Naive B cell (primary cell): Measurements from ENCODE around the gene PACSIN2. TPM values are rescaled to one million over a fixed set of nuclear protein-coding genes. Genes with fewer than 3 reads are reported as not detected.

Source experiments
- ATAC-seq, 2 donors: fragments of 150-1000 bp; cut with Tn5 transposase; 2 replicates each; pipeline ENCODE4 v1.10.0; 2021; ENCODE audit warnings: low read depth in 2 of 2, mild to moderate bottlenecking in 2 of 2, moderate library complexity in 2 of 2
- DNase-seq: peaks from one replicate; pipeline ENCODE4 v3.0.0; 2022
- H3K27ac Mint-ChIP-seq, 6 donors: one replicate each; pipeline ENCODE4 v1.8.0; 2020 to 2022; ENCODE audit warnings: mild to moderate bottlenecking in 6 of 6, mixed read lengths in 6 of 6, moderate library complexity in 5 of 6, inconsistent platforms in 2 of 6
- H3K27me3 Mint-ChIP-seq, 3 donors: one replicate each; pipeline ENCODE4 v1.8.0; 2021 to 2022; ENCODE audit warnings: mixed read lengths in 3 of 3, mild to moderate bottlenecking in 1 of 3
- H3K36me3 Mint-ChIP-seq, 2 donors: one replicate each; pipeline ENCODE4 v1.8.0; 2020 to 2022; ENCODE audit warnings: mixed read lengths in 2 of 2, inconsistent platforms in 1 of 2, mild to moderate bottlenecking in 1 of 2
- H3K4me1 Mint-ChIP-seq, 3 donors: one replicate each; pipeline ENCODE4 v1.8.0; 2020 to 2022; ENCODE audit warnings: mixed read lengths in 3 of 3, inconsistent platforms in 1 of 3, mild to moderate bottlenecking in 1 of 3, moderate library complexity in 1 of 3
- H3K4me3 Mint-ChIP-seq, 8 donors: one replicate each; pipeline ENCODE4 v1.8.0; 2020 to 2022; ENCODE audit warnings: mild to moderate bottlenecking in 8 of 8, mixed read lengths in 8 of 8, moderate library complexity in 8 of 8, inconsistent platforms in 2 of 8
- H3K9me3 Mint-ChIP-seq, 7 donors: one replicate each; pipeline ENCODE4 v1.8.0; 2020 to 2022; ENCODE audit warnings: mixed read lengths in 7 of 7, mild to moderate bottlenecking in 5 of 7, inconsistent platforms in 2 of 7, moderate library complexity in 1 of 7
- polyA plus RNA-seq, 6 donors: library from polyadenylated mRNA; unstranded; fragments of 300-500 nt; fragmentation: Illumina TruSeq; gene quantifications; one replicate each; pipeline ENCODE4 v1.2.3, GENCODE V29; 2021; ENCODE audit warnings: low read depth in 6 of 6

Gene PACSIN2
- polyA plus RNA-seq, 6 donors from 2014 or later: 30.9 to 43.4 (median 37.3) TPM

DNA sequence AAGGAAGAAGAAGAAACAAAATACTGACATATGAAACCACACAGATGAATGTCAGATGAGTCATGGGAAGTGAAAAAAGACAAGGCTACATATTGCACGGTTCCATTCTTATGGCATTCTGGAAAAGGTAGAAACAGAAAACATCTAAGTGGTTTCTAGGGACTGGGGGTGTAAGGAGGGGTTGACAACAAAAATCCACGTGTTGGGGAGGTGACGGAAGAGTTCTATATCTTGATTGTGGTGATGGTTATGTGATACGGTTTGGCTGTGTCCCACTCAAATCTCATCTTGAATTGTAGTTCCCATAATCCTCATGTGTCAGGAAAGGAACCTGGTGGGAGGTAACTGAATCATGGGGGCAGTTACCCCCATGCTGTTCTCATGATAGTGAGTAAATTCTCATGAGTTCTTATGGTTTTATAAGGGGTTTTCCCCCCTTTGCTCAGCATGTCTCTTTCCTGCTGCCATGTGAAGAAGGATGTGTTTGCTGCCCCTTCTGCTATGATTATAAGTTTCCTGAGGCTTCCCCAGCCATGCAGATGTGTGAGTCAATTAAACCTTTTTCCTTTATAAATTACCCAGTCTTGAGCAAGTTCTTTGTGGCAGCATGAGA, 151.5 kb downstream of the PACSIN2 start:
- peaks cover 23 to 67% (median 42%) of the 10 kb centered on the region in 3 donors for H3K4me1 Mint-ChIP-seq

DNA sequence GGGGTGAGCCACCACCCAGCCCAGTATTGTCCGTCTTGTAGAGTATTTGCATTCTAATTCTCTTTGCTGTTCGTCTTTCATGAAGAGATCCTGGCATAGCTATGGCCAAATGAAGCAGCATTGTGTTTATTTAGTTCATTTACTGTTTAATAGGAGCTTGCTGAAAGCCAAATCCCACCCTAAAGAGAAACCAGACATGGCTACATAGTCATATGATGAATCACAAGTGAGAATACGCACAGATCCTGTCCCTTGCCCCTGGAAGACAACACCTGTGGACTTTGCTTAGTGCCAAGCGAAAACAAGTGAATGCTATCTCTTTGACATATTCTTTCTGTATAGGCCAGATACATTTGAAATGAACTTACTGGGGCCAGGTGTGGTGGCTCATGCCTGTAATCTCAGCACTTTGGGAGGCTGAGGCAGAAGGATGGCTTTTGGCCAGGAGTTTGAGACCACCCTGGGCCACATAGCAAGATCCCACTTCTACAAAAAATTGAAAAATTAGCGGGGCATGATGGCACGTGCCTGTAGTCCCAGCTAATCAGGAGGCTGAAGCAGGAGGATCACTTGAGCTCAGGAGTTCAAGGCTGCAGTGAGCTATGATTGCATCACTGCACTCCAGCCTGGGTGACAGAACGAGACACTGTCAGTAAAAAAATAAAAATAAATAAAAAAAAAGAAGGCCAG, 152.8 kb downstream of the PACSIN2 start:
- no peak for DNase-seq
- Mint-ChIP-seq H3K4me3 (peak overlapping the region in 3 of 8 donors; percentile 20 to 63 (median 51)), H3K4me1 (peaks cover 18 to 69% (median 35%) of the 10 kb centered on the region in 3 donors), H3K9me3 (peaks cover 3 to 14% (median 7%) of the 10 kb centered on the region in 7 donors), H3K27me3 (no peaks in the 10 kb centered on the region), H3K36me3 (peaks cover 5 to 14% of the 10 kb centered on the region in 2 donors), H3K27ac (peak overlapping the region in 1 of 6 donors; percentile 42)
- ATAC-seq: no peak

More for the DNA sequence above, 151.5 kb downstream of the PACSIN2 start:
- peaks cover 5 to 14% of the 10 kb centered on the region in 2 donors for H3K36me3 Mint-ChIP-seq
- H3K27me3 Mint-ChIP-seq: no peaks in the 10 kb centered on the region
- H3K4me3 Mint-ChIP-seq: peak overlapping the region in 7 of 8 donors; percentile 1 to 69 (median 45)
- peak overlapping the region; percentile 39 to 97 (median 80) for H3K27ac Mint-ChIP-seq
- H3K9me3 Mint-ChIP-seq: peaks cover 3 to 14% (median 7%) of the 10 kb centered on the region in 7 donors
- DNase-seq: peak; percentile 47
- peak; percentile 59 to 67 for ATAC-seq

DNA sequence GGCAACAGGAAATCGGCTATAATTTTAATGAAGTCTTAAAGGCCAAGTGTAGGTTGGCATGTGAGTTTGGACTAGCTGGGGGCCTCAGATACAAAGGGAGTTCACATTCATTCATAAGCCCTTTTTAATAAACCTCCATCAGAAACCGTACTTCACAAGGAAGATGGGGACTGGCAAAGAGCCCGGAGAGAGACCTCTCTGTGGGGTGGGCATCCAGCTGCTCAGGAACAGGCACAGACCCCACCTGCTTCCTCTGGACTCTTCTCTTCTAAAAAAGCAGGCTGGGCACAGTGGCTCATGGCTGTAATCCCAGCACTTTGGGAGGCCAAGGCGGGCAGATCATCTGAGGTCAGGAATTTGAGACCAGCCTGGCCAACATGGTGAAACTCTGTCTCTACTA, 154.0 kb downstream of the PACSIN2 start:
- peak overlapping the region in 4 of 6 donors; percentile 3 to 94 (median 32) for H3K27ac Mint-ChIP-seq
- H3K4me1 Mint-ChIP-seq: peaks cover 21 to 73% (median 35%) of the 10 kb centered on the region in 3 donors
- ATAC-seq (no peak), DNase-seq (no peak)
- no peaks in the 10 kb centered on the region for H3K27me3 Mint-ChIP-seq
- H3K36me3 Mint-ChIP-seq: peaks cover 5 to 14% of the 10 kb centered on the region in 2 donors
- peaks cover 3 to 14% (median 7%) of the 10 kb centered on the region in 7 donors for H3K9me3 Mint-ChIP-seq
- peak overlapping the region in 4 of 8 donors; percentile 37 to 75 (median 60) for H3K4me3 Mint-ChIP-seq

DNA sequence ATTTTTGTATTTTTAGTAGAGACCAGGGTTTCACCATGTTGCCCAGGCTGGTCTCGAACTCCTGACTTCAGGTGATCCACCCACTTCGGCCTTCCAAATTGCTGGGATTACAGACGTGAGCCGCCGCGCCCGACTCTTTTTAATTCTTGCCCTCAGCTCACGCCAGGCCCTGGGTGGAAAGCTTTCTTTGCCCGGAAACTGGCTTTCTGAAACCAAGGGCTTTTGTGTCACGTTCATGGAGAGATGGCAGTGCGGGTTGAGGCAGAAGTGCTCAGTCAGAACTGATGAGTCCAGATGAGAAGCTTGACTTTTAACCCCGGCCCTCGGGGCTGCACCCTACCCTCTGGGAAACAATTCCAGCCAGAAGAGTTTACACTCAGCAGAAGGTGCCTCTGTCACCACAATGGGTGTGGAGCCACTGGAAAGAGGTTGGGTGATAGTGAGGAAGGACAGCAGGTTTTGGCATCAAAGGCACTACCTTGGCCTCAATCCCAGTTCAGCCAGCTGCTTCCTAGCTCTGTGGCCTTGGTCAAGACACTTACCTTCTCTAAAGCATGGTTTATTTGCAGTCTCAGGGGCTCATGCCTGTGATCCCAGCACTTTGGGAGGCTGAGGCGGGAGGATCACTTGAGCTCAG, 157.0 kb downstream of the PACSIN2 start:
- Mint-ChIP-seq H3K36me3 (peaks cover 0 to under 1% of the 10 kb centered on the region in 2 donors), H3K4me1 (peaks cover 10 to 53% (median 22%) of the 10 kb centered on the region in 3 donors), H3K4me3 (peak overlapping the region; percentile 71 to 92 (median 84)), H3K9me3 (no peaks in the 10 kb centered on the region), H3K27ac (peak overlapping the region in 3 of 6 donors; percentile 41 to 89 (median 59)), H3K27me3 (no peaks in the 10 kb centered on the region)
- DNase-seq (no peak), ATAC-seq (no peak)

DNA sequence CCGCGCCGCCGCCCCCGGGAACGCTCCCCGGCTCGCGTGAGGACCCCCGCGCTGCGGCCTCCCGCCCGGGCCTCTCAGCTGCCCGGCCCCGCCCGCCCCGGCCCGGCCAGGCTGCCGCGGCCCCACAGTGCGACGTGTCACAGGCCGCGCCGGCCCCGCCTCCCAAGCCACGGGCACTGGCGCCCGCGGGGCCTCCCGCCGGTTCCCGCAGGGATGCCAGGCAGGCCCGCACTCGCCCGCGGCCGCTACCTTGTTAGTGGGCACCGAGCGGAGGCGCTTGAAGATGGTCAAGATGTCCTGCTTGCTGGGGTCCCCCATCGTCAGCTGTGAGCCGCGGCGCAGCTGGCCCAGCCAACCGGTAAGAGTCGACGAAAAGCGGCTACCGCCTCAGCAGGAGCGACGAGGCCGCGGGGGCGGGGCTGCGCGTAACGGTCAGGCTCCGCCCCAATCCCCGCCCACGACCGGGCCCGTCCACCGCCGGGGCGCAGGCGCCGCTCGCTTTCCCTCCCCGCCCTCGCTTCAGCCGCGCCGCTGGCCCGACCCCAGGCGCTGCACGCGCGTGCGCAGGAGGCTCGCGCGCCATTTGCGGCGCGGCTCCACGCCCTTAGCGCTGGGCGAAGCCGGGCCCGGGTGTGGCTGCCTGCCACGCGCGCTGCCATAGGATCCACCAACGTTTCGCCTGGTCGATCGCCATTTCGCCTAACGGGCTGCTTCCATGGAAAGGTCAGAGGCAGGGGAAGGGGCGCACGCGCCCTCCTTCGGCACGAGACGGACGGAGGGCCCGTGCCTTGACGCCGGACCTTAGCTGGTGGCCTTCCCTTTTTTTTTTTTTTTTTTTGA, 157.9 kb downstream of the PACSIN2 start, which contains the start of gene ARFGAP3:
Gene ARFGAP3, minus strand, starts transcription at position 409 of the 840 bp plus-strand sequence. Its CDS starts 91 bp downstream, at position 318.
- DNase-seq: peak; percentile 98
- H3K36me3 Mint-ChIP-seq: no peaks in the 10 kb centered on the region
- H3K27me3 Mint-ChIP-seq: no peaks in the 10 kb centered on the region
- peak within 1 kb of the TSS; percentile 86 to 96 (median 91) for H3K4me3 Mint-ChIP-seq
- peak within 1 kb of the TSS; percentile 81 to 96 (median 94) for H3K27ac Mint-ChIP-seq
- ATAC-seq: peak; percentile 82 to 86
- H3K9me3 Mint-ChIP-seq: no peaks in the 10 kb centered on the region
- peaks cover 10 to 52% (median 19%) of the 10 kb centered on the region in 3 donors for H3K4me1 Mint-ChIP-seq

DNA sequence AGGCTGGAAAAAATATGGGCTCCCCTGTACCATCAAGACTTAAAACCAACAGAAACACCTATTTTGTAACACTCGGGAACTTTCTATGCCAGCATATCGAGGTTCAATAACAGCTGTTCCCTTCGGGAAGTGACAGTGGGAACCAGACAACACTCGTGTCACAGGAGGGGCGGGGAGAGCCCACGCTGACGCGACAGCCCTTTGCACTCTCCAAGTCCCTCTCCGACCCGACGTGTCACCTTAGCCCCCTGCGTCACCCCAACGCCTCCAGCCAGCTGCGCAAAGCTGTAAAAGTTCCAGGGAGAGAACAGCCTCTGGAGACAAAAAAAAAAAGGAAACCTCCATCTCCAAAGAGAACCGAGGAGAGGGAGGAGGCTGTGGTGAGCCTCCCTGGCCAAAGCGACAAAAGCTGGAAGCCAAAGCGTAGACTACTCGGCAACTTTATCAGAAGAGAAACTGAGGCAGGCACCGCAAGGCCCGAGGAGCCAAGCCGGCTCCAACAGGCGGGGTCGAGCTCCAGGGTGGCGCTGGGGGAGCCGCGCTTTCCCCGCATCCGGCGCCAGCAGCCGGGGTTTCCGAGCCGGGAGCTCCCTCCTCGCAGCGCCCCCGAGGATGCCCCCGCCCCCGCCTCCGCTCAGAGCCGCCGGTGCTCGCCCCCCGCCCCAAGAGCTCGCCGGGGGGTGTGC, 158.6 kb downstream of the PACSIN2 start:
- Mint-ChIP-seq H3K4me3 (peak overlapping the region; percentile 86 to 96 (median 91)), H3K4me1 (peaks cover 10 to 48% (median 15%) of the 10 kb centered on the region in 3 donors), H3K36me3 (no peaks in the 10 kb centered on the region), H3K27ac (peak overlapping the region; percentile 81 to 96 (median 94)), H3K27me3 (no peaks in the 10 kb centered on the region), H3K9me3 (no peaks in the 10 kb centered on the region)
- DNase-seq: peak; percentile 25
- ATAC-seq: peak; percentile 28 to 33

DNA sequence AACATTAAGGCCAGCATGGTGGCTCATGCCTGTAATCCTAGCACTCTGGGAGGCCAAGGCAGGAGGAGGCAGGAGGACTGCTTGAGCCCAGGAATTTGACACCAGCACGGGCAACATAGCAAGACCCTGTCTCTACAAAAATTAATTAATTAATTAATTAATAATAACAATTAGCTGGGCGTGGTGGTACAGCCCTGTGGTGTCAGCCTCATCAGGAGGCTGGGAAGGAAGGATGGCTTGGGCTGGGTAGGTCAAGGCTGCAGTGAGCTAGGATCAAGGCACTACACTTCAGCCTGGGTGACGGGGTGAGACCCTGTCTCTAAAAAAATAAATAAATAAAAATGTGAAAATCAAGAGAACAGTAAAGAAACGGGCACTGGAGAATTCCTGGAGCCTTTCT, 159.2 kb downstream of the PACSIN2 start:
- Mint-ChIP-seq H3K4me3 (peak overlapping the region; percentile 44 to 96 (median 91)), H3K27ac (peak overlapping the region in 4 of 6 donors; percentile 92 to 96 (median 95)), H3K36me3 (no peaks in the 10 kb centered on the region), H3K9me3 (no peaks in the 10 kb centered on the region), H3K27me3 (no peaks in the 10 kb centered on the region), H3K4me1 (peaks cover 7 to 47% (median 9%) of the 10 kb centered on the region in 3 donors)
- DNase-seq (no peak), ATAC-seq (no peak)

DNA sequence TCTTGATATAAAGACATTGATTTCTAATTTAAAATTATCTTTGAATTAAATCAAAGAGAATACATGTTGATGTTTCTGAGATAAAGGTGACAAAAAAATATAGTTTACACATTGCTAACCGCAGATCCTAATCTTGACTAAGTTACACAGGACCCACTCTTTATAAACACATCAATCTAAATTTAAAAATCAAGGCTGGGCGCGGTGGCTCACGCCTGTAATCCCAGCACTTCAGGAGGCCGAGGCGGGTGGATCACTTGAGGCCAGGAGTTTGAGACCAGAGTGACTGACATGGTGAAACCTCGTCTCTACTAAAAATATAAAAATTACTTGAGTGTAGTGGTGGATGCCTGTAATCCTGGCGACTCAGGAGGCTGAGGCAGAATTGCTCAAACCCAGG, 159.7 kb downstream of the PACSIN2 start:
- ATAC-seq (no peak), DNase-seq (no peak)
- Mint-ChIP-seq H3K27me3 (no peaks in the 10 kb centered on the region), H3K4me1 (peaks cover 3 to 44% (median 4%) of the 10 kb centered on the region in 3 donors), H3K27ac (peak overlapping the region in 5 of 6 donors; percentile 11 to 74 (median 33)), H3K9me3 (no peaks in the 10 kb centered on the region), H3K36me3 (no peaks in the 10 kb centered on the region), H3K4me3 (peak overlapping the region; percentile 37 to 84 (median 60))

DNA sequence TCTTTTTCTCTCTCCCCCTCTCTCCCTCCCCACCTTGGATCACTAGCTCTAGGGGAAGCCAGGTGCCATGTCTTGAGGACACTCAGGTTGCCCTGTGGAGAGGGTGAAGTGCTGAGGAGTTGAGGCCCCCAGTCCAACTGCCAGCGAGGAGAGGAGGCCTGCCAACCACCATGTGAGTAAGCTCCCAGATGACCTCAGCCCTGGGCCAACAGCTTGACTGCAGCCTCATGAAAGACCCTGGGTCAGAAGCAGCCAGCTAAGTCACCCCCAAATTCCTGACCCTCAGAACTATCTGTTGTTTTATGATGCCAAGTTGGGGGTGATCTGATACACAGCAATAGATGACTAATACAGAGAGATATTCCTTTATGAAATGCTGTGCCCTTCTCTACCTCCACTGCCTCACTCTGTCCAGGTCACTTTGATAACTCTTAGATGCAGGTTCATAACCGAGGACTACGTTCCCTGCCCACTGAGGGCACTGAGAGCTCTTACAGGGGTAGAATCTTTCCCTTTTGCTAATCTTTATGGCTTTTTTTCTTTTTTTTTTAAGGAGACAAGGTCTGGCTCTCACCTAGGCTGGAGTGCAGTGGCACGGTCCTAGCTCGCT, 165.9 kb downstream of the PACSIN2 start:
- peaks cover 4 to 29% (median 7%) of the 10 kb centered on the region in 3 donors for H3K4me1 Mint-ChIP-seq
- H3K4me3 Mint-ChIP-seq: no peak overlapping the region
- peak overlapping the region in 1 of 6 donors; percentile 40 for H3K27ac Mint-ChIP-seq
- no peaks in the 10 kb centered on the region for H3K27me3 Mint-ChIP-seq
- ATAC-seq (no peak), DNase-seq (no peak)
- H3K36me3 Mint-ChIP-seq: peaks cover 0 to 11% of the 10 kb centered on the region in 2 donors
- H3K9me3 Mint-ChIP-seq: no peaks in the 10 kb centered on the region

DNA sequence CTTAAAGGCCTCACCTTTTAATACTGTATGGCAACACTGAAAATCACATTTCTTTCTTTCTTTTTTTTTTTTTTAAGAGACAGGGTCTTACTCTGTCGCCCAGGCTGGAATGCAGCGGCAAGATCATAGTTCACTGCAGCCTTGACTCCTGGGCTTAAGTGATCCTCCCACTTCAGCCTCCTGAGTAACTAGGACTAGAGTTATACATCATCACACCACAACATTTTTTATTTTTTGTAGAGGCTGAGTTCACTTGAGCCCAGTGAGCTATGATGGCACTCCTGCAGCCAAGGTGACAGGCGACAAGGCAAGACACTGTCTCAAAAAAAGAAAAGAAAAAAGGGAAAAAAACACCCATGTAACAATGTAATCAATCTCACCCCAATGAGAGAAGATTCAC, 167.8 kb downstream of the PACSIN2 start:
- Mint-ChIP-seq H3K4me3 (no peak overlapping the region), H3K4me1 (peaks cover 11 to 35% (median 18%) of the 10 kb centered on the region in 3 donors), H3K27me3 (no peaks in the 10 kb centered on the region), H3K9me3 (no peaks in the 10 kb centered on the region), H3K36me3 (peaks cover 0 to 11% of the 10 kb centered on the region in 2 donors), H3K27ac (no peak overlapping the region)
- ATAC-seq: no peak
- DNase-seq: no peak

DNA sequence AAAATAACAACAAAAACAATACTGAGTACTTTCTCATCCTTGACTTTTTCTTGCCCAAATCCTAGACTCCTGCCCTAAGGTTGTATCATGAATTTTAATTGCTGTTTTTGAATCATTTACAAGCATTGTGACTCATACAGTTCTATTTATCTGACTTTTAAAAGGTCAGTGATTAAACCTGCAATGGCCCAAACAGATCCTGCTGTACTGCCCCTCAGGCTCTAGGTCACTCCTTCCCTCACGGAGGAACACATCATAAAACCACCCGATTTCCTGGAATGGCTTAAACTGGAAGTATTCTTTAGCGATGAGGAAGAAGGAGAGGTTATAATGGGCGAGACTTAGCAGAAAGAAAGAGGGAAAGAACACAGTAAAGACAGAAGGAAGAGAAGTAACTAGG, 170.2 kb downstream of the PACSIN2 start:
- Mint-ChIP-seq H3K9me3 (no peaks in the 10 kb centered on the region), H3K36me3 (peaks cover 0 to 22% of the 10 kb centered on the region in 2 donors), H3K4me3 (no peak overlapping the region), H3K27ac (no peak overlapping the region), H3K27me3 (no peaks in the 10 kb centered on the region), H3K4me1 (peaks cover 13 to 28% (median 22%) of the 10 kb centered on the region in 3 donors)
- DNase-seq: no peak
- ATAC-seq: no peak
